ENCODE measurements around the gene OR8I2.
"Not testable (repeated sequence)": the region's sequence is repeated elsewhere in the genome, so short reads cannot be mapped to it uniquely, and the experiment has no call there.

OR8I2 gene

DNA sequence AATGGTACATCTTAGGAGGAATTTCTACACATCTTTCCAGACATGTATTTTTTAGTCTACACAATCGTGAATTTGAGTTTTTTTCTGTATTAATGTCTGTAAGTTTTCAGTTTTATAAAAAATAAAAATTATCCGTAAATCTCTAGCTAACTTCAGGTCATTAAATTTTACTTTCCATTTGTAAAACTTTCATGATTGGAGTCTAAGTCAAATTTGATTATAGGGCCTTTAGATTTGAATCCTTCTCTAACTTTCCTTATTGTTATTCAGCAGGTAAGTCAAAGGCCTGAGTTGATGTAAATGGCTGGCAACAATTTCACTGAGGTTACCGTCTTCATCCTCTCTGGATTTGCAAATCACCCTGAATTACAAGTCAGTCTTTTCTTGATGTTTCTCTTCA lies at the start of gene OR8I2:
OR8I2 (plus strand) TSS at position 301 of the 400 bp plus-strand sequence; CDS start at position 301, 0 bp downstream.
- Mint-ChIP-seq H3K9me3 (peaks cover 17% of the 10 kb centered on the region), H3K4me3 (no peak within 1 kb of the TSS), H3K36me3 (ENCODE audit: low read depth) (no peaks in the 10 kb centered on the region), H3K4me1 (ENCODE audit: low read depth) (no peaks in the 10 kb centered on the region), H3K27ac (no peak within 1 kb of the TSS), H3K27me3 (ENCODE audit: low read depth) (no peaks in the 10 kb centered on the region)

DNA sequence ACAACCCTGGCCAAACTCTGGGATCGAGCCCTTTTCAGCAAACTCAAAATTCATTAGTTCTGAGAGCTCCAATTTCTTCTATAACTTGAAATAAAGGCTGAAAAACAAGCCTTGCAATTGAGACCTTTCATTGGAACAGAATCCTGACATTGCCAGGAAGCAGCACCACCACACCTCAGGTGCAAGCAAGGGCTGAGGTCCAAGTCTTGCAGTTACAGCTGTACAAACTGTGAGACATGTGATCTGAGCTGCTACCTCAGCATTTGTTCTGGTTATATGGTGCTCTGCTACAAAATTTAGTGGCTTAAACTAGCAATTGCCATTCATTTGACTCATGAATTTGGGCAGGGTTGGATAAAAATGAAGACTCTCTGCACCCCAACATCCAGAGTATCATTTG lies 47.6 kb upstream of the OR8I2 start:
- Mint-ChIP-seq H3K4me3 (no peak overlapping the region), H3K36me3 (ENCODE audit: low read depth) (no peaks in the 10 kb centered on the region), H3K4me1 (ENCODE audit: low read depth) (no peaks in the 10 kb centered on the region), H3K9me3 (peaks cover 22% of the 10 kb centered on the region), H3K27ac (no peak overlapping the region), H3K27me3 (ENCODE audit: low read depth) (no peaks in the 10 kb centered on the region)

DNA sequence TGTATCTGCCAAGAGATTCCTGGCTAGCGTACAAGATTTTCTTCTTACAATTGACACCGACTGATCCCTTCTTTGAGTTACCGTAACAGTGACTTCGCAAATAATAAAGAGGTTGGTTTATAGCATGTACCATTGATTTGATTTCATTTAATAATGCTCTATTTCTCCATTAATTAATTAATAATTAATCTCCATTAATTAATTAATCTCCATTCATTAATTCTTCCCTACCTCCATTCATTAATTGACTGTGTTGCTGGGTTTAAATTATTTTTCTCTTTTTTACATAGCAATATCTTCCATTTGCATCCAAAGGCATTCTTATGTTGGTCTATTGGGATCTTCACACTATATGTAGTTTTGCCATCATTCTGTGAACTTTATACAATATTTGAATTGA lies 44.6 kb upstream of the OR8I2 start:
- Mint-ChIP-seq H3K27ac (no peak overlapping the region), H3K9me3 (peaks cover 7% of the 10 kb centered on the region), H3K4me3 (no peak overlapping the region), H3K27me3 (ENCODE audit: low read depth) (no peaks in the 10 kb centered on the region), H3K36me3 (ENCODE audit: low read depth) (no peaks in the 10 kb centered on the region), H3K4me1 (ENCODE audit: low read depth) (no peaks in the 10 kb centered on the region)

DNA sequence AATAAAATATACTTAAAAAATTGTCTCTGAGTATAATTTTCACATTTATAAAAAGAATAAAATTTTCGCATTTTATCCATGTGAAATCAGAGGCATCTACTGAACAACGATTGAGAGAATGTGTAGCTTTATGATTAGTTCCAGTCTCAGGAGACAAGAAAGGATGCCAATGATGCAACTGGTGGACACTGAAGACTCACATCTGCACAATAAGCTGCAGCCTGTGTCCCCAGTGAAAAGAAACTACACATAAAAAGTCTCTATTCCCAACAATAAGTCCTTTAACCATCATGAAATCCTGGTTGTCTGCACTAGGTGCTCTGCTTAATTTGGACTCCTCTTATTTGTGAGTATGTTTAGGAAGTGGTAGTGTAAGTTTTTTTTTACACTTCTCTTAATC lies 43.6 kb upstream of the OR8I2 start:
- H3K4me1 Mint-ChIP-seq (ENCODE audit: low read depth) = no peaks in the 10 kb centered on the region
- H3K4me3 Mint-ChIP-seq = no peak overlapping the region
- no peak overlapping the region for H3K27ac Mint-ChIP-seq
- peaks cover 2% of the 10 kb centered on the region for H3K9me3 Mint-ChIP-seq
- no peaks in the 10 kb centered on the region for H3K27me3 Mint-ChIP-seq (ENCODE audit: low read depth)
- no peaks in the 10 kb centered on the region for H3K36me3 Mint-ChIP-seq (ENCODE audit: low read depth)

DNA sequence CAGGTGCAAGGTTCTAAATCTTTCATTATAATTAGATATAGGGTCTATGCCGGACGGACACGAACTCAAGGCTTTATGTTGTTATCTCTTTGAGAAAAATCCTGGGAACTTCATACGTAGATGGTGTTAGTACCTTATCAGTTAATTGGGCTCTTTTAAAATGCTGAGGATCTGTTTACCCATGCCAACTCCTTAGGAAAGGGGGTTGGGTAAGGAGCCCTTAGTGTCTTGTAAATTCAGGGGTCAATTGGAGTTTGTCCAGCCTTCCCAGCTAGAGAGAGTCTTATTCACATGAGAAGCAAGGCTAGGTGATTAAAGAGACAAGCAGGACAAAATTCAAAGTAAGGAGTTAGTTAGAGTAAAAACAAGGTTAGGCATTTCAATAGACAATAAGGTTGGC lies 36.7 kb upstream of the OR8I2 start:
- H3K9me3 Mint-ChIP-seq = peaks cover 22% of the 10 kb centered on the region
- H3K4me3 Mint-ChIP-seq; H3K4me1 Mint-ChIP-seq (ENCODE audit: low read depth); H3K27ac Mint-ChIP-seq; H3K36me3 Mint-ChIP-seq (ENCODE audit: low read depth); H3K27me3 Mint-ChIP-seq (ENCODE audit: low read depth): not testable (repeated sequence)

DNA sequence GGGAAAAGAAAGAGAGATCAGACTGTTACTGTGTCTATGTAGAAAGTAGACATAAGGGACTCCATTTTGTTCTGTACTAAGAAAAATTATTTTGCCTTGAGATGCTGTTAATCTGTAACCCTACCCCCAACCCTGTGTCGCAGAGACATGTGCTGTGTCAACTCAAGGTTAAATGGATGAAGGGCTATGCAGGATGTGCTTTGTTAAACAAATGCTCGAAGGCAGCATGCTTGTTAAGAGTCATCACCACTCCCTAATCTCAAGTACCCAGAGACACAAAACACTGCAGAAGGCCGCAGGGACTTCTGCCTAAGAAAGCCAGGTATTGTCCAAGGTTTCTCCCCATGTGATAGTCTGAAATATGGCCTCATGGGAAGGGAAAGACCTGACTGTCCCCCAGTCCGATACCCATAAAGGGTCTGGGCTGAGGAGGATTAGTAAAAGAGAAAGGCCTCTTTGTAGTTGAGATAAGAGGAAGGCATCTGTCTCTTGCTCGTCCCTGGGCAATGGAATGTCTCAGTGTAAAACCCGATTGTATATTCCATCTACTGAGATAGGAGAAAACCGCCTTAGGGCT lies 35.4 kb upstream of the OR8I2 start:
- H3K36me3 Mint-ChIP-seq (ENCODE audit: low read depth); H3K4me1 Mint-ChIP-seq (ENCODE audit: low read depth): not testable (repeated sequence)

DNA sequence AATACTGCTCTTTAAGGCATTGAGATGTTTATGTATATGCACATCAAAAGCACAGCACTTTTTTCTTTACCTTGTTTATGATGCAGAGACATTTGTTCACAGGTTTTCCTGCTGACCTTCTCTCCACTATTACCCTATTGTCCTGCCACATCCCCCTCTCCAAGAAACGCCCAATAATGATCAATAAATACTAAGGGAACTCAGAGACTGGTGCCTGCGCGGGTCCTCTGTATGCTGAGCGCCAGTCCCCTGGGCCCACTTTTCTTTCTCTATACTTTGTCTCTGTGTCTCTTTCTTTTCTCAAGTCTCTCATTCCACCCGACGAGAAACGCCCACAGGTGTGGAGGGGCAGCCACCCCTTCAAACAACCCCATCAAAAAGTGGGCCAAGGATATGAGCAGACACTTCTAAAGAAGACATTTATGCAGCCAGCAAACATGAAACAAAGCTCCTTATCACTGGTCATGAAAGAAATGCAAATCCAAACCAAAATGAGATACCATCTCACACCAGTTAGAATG lies 34.8 kb upstream of the OR8I2 start:
- H3K9me3 Mint-ChIP-seq = peaks cover 22% of the 10 kb centered on the region
- not testable (repeated sequence) for H3K27me3 Mint-ChIP-seq (ENCODE audit: low read depth); H3K4me1 Mint-ChIP-seq (ENCODE audit: low read depth); H3K4me3 Mint-ChIP-seq; H3K27ac Mint-ChIP-seq; H3K36me3 Mint-ChIP-seq (ENCODE audit: low read depth)

More for the DNA sequence above, 35.4 kb upstream of the OR8I2 start:
- H3K9me3 Mint-ChIP-seq = peaks cover 22% of the 10 kb centered on the region
- not testable (repeated sequence) for H3K27me3 Mint-ChIP-seq (ENCODE audit: low read depth); H3K27ac Mint-ChIP-seq; H3K4me3 Mint-ChIP-seq

DNA sequence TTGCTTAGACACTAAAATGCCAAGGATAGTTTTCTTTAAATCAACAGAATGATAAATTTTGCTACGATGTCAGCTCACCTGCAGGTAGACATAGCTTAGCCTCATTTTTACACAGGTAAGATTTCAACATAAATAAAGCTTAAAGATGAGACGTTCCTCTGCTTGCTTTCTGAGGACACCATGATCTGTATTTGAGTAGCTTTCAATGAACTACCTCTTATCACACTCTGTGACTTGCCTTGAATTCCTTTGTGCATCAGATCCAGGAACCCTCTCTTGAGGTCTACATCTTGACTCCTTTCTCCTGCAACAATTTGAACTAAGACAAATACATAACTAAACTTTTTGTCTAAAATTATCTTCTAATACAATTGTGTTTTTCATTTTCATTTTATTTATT lies 26.1 kb upstream of the OR8I2 start:
- peaks cover 20% of the 10 kb centered on the region for H3K9me3 Mint-ChIP-seq
- no peak overlapping the region for H3K4me3 Mint-ChIP-seq
- H3K4me1 Mint-ChIP-seq (ENCODE audit: low read depth) = no peaks in the 10 kb centered on the region
- no peaks in the 10 kb centered on the region for H3K27me3 Mint-ChIP-seq (ENCODE audit: low read depth)
- H3K27ac Mint-ChIP-seq = no peak overlapping the region
- no peaks in the 10 kb centered on the region for H3K36me3 Mint-ChIP-seq (ENCODE audit: low read depth)

DNA sequence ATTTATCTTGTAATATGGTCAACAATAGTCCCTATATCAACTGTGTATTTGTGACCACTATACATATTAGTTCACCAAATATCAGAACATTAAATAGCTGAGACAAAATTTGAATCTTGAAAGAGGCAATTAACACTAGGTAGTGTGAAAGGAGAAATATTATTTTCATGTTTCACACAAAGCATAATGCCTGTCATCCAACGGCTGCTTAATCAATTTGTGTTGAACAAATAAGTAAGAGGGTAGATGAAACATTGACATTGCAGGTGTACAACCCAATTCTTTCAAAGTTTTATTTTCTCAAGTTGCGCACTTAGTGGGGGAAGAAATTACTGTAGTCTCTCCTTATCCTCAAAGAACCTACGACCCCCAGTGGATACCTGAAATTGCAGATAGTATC lies 3.4 kb upstream of the OR8I2 start:
- H3K4me3 Mint-ChIP-seq = no peak overlapping the region
- H3K4me1 Mint-ChIP-seq (ENCODE audit: low read depth) = no peaks in the 10 kb centered on the region
- no peaks in the 10 kb centered on the region for H3K27me3 Mint-ChIP-seq (ENCODE audit: low read depth)
- H3K27ac Mint-ChIP-seq = no peak overlapping the region
- peaks cover 22% of the 10 kb centered on the region for H3K9me3 Mint-ChIP-seq
- H3K36me3 Mint-ChIP-seq (ENCODE audit: low read depth) = no peaks in the 10 kb centered on the region

DNA sequence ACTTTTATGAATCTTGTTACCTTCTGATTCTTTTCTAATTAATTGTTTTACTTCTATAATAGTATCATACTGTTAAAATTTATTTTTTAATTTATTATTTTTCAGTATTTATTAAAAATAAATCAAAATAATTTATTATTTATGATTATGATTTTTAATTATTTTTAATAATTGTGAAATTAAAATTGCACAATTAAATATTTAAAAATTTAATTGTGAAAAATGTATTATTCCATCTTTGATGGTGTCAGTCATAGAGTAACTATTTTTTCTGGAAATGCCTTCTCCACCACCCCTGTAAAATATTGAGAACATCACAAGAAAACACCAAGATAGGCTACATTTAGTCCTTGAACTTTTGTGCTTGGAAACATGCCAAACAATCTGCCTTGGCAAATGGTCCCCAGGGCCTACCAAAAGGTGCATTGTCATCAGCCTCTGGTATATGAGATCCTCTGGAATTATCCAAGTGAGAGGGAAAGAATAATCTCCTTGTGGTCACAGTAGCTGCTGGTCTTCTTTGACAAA lies 10.2 kb downstream of the OR8I2 start, which contains the start of gene OR8H2:
OR8H2 (plus strand) TSS at position 478 of the 528 bp plus-strand sequence. CDS start 1,356 bp downstream, outside the sequence.
- H3K9me3 Mint-ChIP-seq = peaks cover 22% of the 10 kb centered on the region
- no peak within 1 kb of the TSS for H3K27ac Mint-ChIP-seq
- no peaks in the 10 kb centered on the region for H3K4me1 Mint-ChIP-seq (ENCODE audit: low read depth)
- H3K4me3 Mint-ChIP-seq = no peak within 1 kb of the TSS
- no peaks in the 10 kb centered on the region for H3K36me3 Mint-ChIP-seq (ENCODE audit: low read depth)
- no peaks in the 10 kb centered on the region for H3K27me3 Mint-ChIP-seq (ENCODE audit: low read depth)

DNA sequence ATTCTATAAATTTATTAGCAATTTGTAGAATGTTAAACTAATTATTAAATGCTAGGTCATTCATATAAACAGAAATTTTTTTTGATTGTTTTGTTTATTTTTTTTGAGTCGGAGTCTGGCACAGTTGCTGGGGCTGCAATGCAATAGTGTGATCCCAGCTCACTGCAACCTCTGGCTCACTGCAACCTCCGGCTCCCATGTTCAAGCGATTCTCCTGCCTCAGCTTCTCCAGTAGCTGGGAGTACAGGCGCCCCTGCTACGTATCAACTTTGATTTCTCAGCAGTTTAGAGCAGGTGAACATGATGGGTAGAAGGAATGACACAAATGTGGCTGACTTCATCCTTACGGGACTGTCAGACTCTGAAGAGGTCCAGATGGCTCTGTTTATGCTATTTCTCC lies 29.0 kb downstream of the OR8I2 start, which contains the start of gene OR8H3:
OR8H3 (plus strand) TSS at position 301 of the 400 bp plus-strand sequence; CDS start at position 301, 0 bp downstream.
- Mint-ChIP-seq H3K9me3 (peaks cover 17% of the 10 kb centered on the region), H3K4me1 (ENCODE audit: low read depth) (no peaks in the 10 kb centered on the region), H3K36me3 (ENCODE audit: low read depth) (no peaks in the 10 kb centered on the region), H3K4me3 (no peak within 1 kb of the TSS), H3K27ac (no peak within 1 kb of the TSS), H3K27me3 (ENCODE audit: low read depth) (no peaks in the 10 kb centered on the region)

DNA sequence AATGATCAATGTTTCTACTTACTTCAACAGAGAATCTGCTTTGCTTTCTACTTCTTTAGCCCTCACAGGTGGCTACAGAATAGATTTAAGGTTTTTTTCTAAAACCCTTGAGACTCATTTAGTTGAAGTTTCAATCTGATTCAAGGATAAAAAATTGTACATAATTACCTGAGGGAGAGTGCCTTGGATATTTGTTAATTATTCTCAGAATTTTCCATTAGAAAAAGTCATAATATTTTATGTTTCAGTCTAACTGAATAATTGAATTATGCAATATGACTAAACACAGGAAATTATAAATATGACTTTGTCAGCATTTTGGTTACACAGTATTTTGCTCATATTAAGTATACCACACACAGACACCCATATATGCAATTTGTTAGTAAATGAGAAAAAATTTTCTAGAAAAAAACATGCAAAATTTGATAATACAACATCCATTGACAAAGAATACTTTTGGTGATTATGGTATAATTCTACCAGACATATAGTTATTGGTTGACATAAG lies 47.1 kb downstream of the OR8I2 start, which contains the start of gene OR8J3:
OR8J3 (minus strand) TSS at position 51 of the 511 bp plus-strand sequence. CDS start 2,483 bp downstream, outside the sequence.
- Mint-ChIP-seq H3K27me3 (ENCODE audit: low read depth) (no peaks in the 10 kb centered on the region), H3K4me1 (ENCODE audit: low read depth) (no peaks in the 10 kb centered on the region), H3K36me3 (ENCODE audit: low read depth) (no peaks in the 10 kb centered on the region), H3K27ac (no peak within 1 kb of the TSS), H3K4me3 (no peak within 1 kb of the TSS), H3K9me3 (peaks cover 7% of the 10 kb centered on the region)

DNA sequence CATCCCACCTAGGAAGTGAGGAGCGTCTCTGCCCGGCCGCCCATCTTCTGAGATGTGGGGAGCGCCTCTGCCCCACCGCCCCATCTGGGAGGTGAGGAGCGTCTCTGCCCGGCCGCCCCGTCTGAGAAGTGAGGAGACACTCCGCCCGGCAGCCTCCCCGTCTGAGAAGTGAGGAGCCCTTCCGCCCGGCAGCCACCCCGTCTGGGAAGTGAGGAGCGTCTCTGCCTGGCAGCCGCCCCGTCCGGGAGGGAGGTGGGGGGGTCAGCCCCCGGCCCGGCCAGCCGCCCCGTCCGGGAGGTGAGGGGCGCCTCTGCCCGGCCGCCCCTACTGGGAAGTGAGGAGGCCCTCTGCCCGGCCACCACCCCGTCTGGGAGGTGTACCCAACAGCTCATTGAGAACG lies 50.6 kb downstream of the OR8I2 start:
- not testable (repeated sequence) for H3K4me1 Mint-ChIP-seq (ENCODE audit: low read depth); H3K4me3 Mint-ChIP-seq; H3K36me3 Mint-ChIP-seq (ENCODE audit: low read depth); H3K27me3 Mint-ChIP-seq (ENCODE audit: low read depth); H3K27ac Mint-ChIP-seq
- peaks cover 14% of the 10 kb centered on the region for H3K9me3 Mint-ChIP-seq

Measured in T-helper 1 cell treated with Interleukin-12 subunit alpha and Interleukin-12 subunit beta and Interleukin-4 antibody, amounts not matched to agents 30 μg/mL and 1 μg/mL, for 36 hours (primary cell).